IMR-90 (cell line): ENCODE measurements around the gene NELL2. TPM values are rescaled to one million over a fixed set of nuclear protein-coding genes. Genes with fewer than 3 reads are reported as not detected.

Source experiments
- ATAC-seq: fragments of 200-7000 bp; cut with Tn5 transposase; 2 replicates; pipeline ENCODE4 v1.9.1; 2020; ENCODE audit warnings: low read depth, mild to moderate bottlenecking, moderate library complexity
- BruUV-seq: library from RNA; stranded (reverse); fragments of 400-500 nt; replicated peaks from 2 replicates; lab custom pipeline; 2021; lab: Mats Ljungman, UMichigan
- CTCF ChIA-PET: fragments of 300-600 bp; formaldehyde crosslinking; extraction: SDS; loops from one replicate; lab custom pipeline; 2021; ENCODE audit warnings: antibody characterized with exemption; lab: Yijun Ruan, JAX
- POLR2A ChIA-PET: fragments of 300-600 bp; sonication (Branson Sonifier 250); formaldehyde crosslinking; loops from one replicate; lab custom pipeline; 2022; ENCODE audit warnings: antibody characterized with exemption; ENCODE audit not compliant: unreplicated experiment; lab: Charles Lee
- DNase-seq: peaks from one replicate; pipeline ENCODE4 v3.0.0; 2013
- H2AFZ ChIP-seq: replicated peaks from 2 replicates; pipeline ENCODE3; 2013; ENCODE audit warnings: low read length, mild to moderate bottlenecking; ENCODE audit not compliant: poor library complexity
- H2AK5ac ChIP-seq: 2 replicates; pipeline ENCODE4 v1.6.1; 2013; ENCODE audit warnings: low read depth, low read length, inconsistent platforms
- H2AK9ac ChIP-seq: replicated peaks from 2 replicates; pipeline ENCODE3; 2013; ENCODE audit warnings: mild to moderate bottlenecking, low read depth, low read length, moderate library complexity; ENCODE audit not compliant: poor library complexity
- H2BK120ac ChIP-seq: 2 replicates; pipeline ENCODE4 v1.6.1; 2013; ENCODE audit warnings: low read depth, low read length, inconsistent platforms
- H2BK15ac ChIP-seq: 3 replicates; pipeline ENCODE4 v1.6.1; 2013; ENCODE audit warnings: low read depth, low read length, inconsistent platforms
- H2BK20ac ChIP-seq: 2 replicates; pipeline ENCODE4 v1.6.1; 2013; ENCODE audit warnings: low read depth, mild to moderate bottlenecking, inconsistent platforms, low read length, moderate library complexity
- H2BK5ac ChIP-seq: 2 replicates; pipeline ENCODE4 v1.6.1; 2013; ENCODE audit warnings: mild to moderate bottlenecking, low read depth, low read length, inconsistent platforms; ENCODE audit not compliant: poor library complexity, severe bottlenecking
- H3K14ac ChIP-seq: replicated peaks from 2 replicates; pipeline ENCODE4 v1.6.1; 2013; ENCODE audit warnings: low read depth, low read length, inconsistent platforms
- H3K18ac ChIP-seq: 2 replicates; pipeline ENCODE4 v1.6.1; 2013; ENCODE audit warnings: low read depth, low read length, control low read depth
- H3K23ac ChIP-seq: 2 replicates; pipeline ENCODE4 v1.6.1; 2013; ENCODE audit warnings: low read depth, low read length, inconsistent platforms
- H3K27ac ChIP-seq: 2 replicates; pipeline ENCODE4 v1.5.1; 2013; ENCODE audit warnings: mild to moderate bottlenecking, control low read depth, low read length; ENCODE audit not compliant: insufficient read depth
- H3K27me3 ChIP-seq: 2 replicates; pipeline ENCODE4 v1.6.1; 2013; ENCODE audit warnings: low read length; ENCODE audit not compliant: control insufficient read depth, insufficient read depth
- H3K36me3 ChIP-seq: 2 replicates; pipeline ENCODE4 v1.6.1; 2013; ENCODE audit warnings: low read length, mixed read lengths; ENCODE audit not compliant: control insufficient read depth, insufficient read depth
- H3K4ac ChIP-seq: 2 replicates; pipeline ENCODE4 v1.6.1; 2013; ENCODE audit warnings: low read depth, low read length, inconsistent platforms
- H3K4me1 ChIP-seq: 2 replicates; pipeline ENCODE4 v1.6.1; 2013; ENCODE audit warnings: low read length, mixed read lengths; ENCODE audit not compliant: control insufficient read depth, insufficient read depth
- H3K4me2 ChIP-seq: 2 replicates; pipeline ENCODE4 v1.6.1; 2013; ENCODE audit warnings: low read depth, mild to moderate bottlenecking, control low read depth, low read length, moderate library complexity
- H3K4me3 ChIP-seq: 2 replicates; pipeline ENCODE4 v1.5.1; 2013; ENCODE audit warnings: low read depth, mild to moderate bottlenecking, control low read depth, low read length, moderate library complexity; ENCODE audit not compliant: insufficient read depth
- H3K56ac ChIP-seq: 2 replicates; pipeline ENCODE4 v1.6.1; 2013; ENCODE audit warnings: low read length, inconsistent platforms; ENCODE audit not compliant: insufficient read depth; ENCODE audit errors: extremely low read depth
- H3K79me1 ChIP-seq, 2 experiments: 2 replicates each; pipeline ENCODE4 v1.6.1; 2013; ENCODE audit warnings: low read length in 2 of 2, inconsistent platforms in 1 of 2, low read depth in 1 of 2
- H3K9ac ChIP-seq: 2 replicates; pipeline ENCODE4 v1.6.1; 2013; ENCODE audit warnings: low read depth, low read length, control low read depth
- H3K9me1 ChIP-seq: 2 replicates; pipeline ENCODE4 v1.6.1; 2013; ENCODE audit warnings: low read length, inconsistent platforms; ENCODE audit not compliant: insufficient read depth
- H3K9me3 ChIP-seq: 2 replicates; pipeline ENCODE4 v1.6.1; 2013; ENCODE audit warnings: low read length; ENCODE audit not compliant: control insufficient read depth, insufficient read depth
- H4K20me1 ChIP-seq: 2 replicates; pipeline ENCODE4 v1.6.1; 2013; ENCODE audit warnings: low read length, inconsistent platforms; ENCODE audit not compliant: insufficient read depth
- H4K5ac ChIP-seq: 2 replicates; pipeline ENCODE4 v1.6.1; 2013; ENCODE audit warnings: mild to moderate bottlenecking, low read depth, low read length, control low read depth
- H4K8ac ChIP-seq, 2 experiments: 2 replicates each; pipeline ENCODE4 v1.6.1; 2013; ENCODE audit warnings: low read depth in 2 of 2, low read length in 2 of 2, control low read depth in 1 of 2, inconsistent platforms in 1 of 2
- H4K91ac ChIP-seq: 2 replicates; pipeline ENCODE4 v1.6.1; 2013; ENCODE audit warnings: low read depth, low read length, inconsistent platforms; ENCODE audit not compliant: insufficient read depth
- BHLHE40 ChIP-seq: fragments of 150-350 bp; IDR thresholded peaks from 2 replicates; pipeline ENCODE4 v1.6.1; 2016; ENCODE audit warnings: mild to moderate bottlenecking, low read depth, low read length
- FOS ChIP-seq: fragments of 150-350 bp; IDR thresholded peaks from 2 replicates; pipeline ENCODE4 v1.6.1; 2016; ENCODE audit warnings: low read depth, low read length
- MAFK ChIP-seq: IDR thresholded peaks from 2 replicates; pipeline ENCODE4 v1.6.1; 2012; ENCODE audit warnings: low read depth, low read length, improper control_type of control experiment
- RFX5 ChIP-seq: IDR thresholded peaks from 2 replicates; pipeline ENCODE4 v1.8.0; 2012; ENCODE audit warnings: low read depth, mild to moderate bottlenecking, low read length, moderate library complexity
- WGBS, 2 experiments: methylation state at CpG; one replicate each; pipeline versions ENCODE4 v1.1.5 to v1.1.7; 2013; ENCODE audit warnings: missing lambda C conversion rate in 2 of 2; ENCODE audit not compliant: insufficient read length in 1 of 2; ENCODE audit errors: extremely low coverage in 2 of 2; 5-methylcytosine and 5-hydroxymethylcytosine counted together
- dilution Hi-C: fragments of 300-500 bp; cut with HindIII; formaldehyde crosslinking; loops from one replicate; pipeline ENCODE4 v1.14.3; 2018; ENCODE audit warnings: low sequenced_read_pairs; ENCODE audit not compliant: unreplicated experiment
- in situ Hi-C: fragments of 300-500 bp; cut with MboI; formaldehyde crosslinking; loops from 3 replicates; pipeline ENCODE4 v1.14.3; 2019; ENCODE audit warnings: low sequenced_read_pairs, inconsistent platforms, mixed read lengths
- intact Hi-C: fragments of 100-400 bp; cut with micrococcal nuclease; formaldehyde crosslinking; loops from 2 replicates; pipeline ENCODE4 v1.10.0; 2022
- polyA plus RNA-seq, 3 experiments: library from polyadenylated mRNA; depleted of rRNA; stranded (reverse); fragments of >200 nt; gene quantifications; 2 replicates each; pipeline ENCODE4 v1.2.3, GENCODE V29; 2012; ENCODE audit warnings: low replicate concordance in 1 of 3
- total RNA-seq: library from RNA; depleted of rRNA; stranded (reverse); fragments of >200 nt; gene quantifications from 2 replicates; pipeline ENCODE4 v1.2.3, GENCODE V29; 2012

The NELL2 gene
- total and polyA plus RNA-seq, 2 of the 4 experiments (the other 2 are of a cell fraction), result 0.18 to 0.26 TPM

DNA sequence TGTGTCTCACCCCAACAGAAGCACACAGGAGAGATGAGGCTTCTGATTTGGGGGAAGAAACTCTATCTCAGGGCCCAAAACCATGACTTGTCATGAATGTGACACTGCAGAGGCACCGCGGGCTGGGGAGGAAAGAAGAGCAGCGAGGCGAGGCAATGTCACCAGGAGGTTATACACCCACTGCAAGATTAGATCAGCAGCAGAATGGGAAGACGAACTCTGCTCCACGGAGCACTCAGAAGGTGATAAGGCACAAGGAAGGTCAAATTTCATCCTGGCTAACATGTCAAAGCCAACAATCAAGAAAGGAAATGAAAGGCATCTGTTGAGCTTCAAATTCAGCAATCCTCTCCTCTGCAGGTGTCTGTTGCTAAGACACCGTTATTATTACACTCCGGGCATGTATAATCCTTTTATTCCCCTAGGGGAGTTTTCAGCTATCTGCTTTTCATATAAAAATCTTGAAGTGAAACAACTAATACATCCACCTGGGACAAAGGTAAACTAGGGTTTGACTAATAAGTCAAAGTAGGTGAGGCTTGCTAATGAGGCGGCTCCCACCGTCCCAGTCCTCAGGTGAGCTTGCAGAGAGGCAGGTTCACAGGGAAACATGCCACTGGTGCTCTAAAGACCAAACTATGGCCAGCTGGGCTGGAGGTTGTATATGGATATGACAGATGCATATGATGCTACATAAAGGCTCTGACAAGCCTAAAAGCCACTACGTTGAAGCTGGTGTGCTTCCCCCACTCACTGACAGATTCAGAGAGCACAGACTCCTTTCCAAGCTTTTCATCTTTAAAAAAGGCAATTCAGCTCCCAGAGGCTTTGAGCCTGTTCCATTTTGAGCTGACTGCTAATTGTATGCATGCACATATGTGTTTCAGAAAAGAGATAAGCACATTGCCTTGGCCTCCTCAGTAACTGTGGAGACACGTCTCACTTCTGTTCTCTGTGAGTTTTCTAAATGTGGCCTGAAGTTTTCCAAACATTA, 221.2 kb downstream of the NELL2 start:
- Histone ChIP-seq H2BK20ac (no peak overlapping the region), H3K4me3 (no peak overlapping the region), H3K4ac (no peak overlapping the region), H3K27me3 (no peaks in the 10 kb centered on the region), H4K91ac (no peak overlapping the region), H2AK9ac (no peak overlapping the region), H2BK15ac (no peak overlapping the region), H3K18ac (no peak overlapping the region), H4K8ac (no peak overlapping the region), H3K79me1 (no peaks in the 10 kb centered on the region), H3K27ac (no peak overlapping the region), H3K4me2 (no peak overlapping the region), H3K4me1 (no peaks in the 10 kb centered on the region), H3K56ac (no peak overlapping the region), H3K23ac (no peak overlapping the region), H2BK5ac (no peak overlapping the region), H2BK120ac (no peak overlapping the region), H2AFZ (no peak overlapping the region), H3K14ac (no peak overlapping the region), H4K5ac (no peak overlapping the region), H3K9me1 (no peaks in the 10 kb centered on the region), H4K20me1 (no peaks in the 10 kb centered on the region), H2AK5ac (no peak overlapping the region), H3K9me3 (no peaks in the 10 kb centered on the region), H3K36me3 (no peaks in the 10 kb centered on the region), H3K9ac (no peak overlapping the region)
- intact Hi-C loops, result no loop called here
- no peak for ATAC-seq
- BruUV-seq, result no TSS peak
- WGBS, 2 experiments, result 28% methylated on average over 6 of the region's 12 CpGs; no CpG with 5 or more reads in 1 of the 2 experiments
- dilution Hi-C loops, result no loop called here
- no peak for DNase-seq
- in situ Hi-C loops, result no loop called here
- TF ChIP-seq RFX5, result no peak
- TF ChIP-seq FOS, result no peak
- no peak for TF ChIP-seq MAFK
- no peak for TF ChIP-seq BHLHE40
- POLR2A ChIA-PET, result no interaction called here
- CTCF ChIA-PET, result no interaction called here
